ENCODE results near the gene TRIM3. TPM values are rescaled to one million over a fixed set of nuclear protein-coding genes. Genes with fewer than 3 reads are reported as not detected.

The TRIM3 gene
- total RNA-seq, 1 experiment from 2014 or later = 20.3 TPM

DNA sequence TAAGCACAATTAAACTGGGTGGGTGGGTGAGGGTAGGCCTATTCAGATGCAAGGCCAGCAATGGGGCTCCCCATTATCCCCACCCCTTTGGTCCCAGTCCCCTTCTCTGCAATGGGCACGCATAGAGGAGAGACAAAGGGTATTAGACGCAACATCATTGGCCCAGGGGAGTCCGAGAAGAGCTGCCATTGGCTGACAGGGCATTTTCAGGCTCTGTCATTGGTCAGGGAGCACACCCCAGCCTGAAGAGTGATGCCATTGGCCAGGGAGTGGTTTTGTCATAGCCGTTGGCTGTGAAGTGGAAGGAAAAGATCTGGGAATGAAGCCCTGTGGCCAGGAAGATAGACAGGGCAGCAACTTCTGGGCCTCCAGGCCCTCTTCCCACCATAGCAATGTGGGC lies 2.8 kb upstream of the TRIM3 start:
- H3K9me2 ChIP-seq (replicated peaks; ENCODE audit: low read length) = no peaks in the 10 kb centered on the region
- H3K36me3 ChIP-seq (ENCODE audit: low read depth, low read length) = peaks cover 15% of the 10 kb centered on the region; the same call in 1 of the 2 replicates
- H3K27me3 ChIP-seq (ENCODE audit: low read length) = no peaks in the 10 kb centered on the region
- ChIA-PET CTCF (interaction anchor here (1.8 kb wide), 1 partner anchor 97 kb away, joined by 4 read pairs; no protein-coding TSS in a partner anchor), POLR2A (ENCODE audit: unreplicated experiment) (no interaction called here)
- H3K27ac ChIP-seq (ENCODE audit: low read length) = no peak overlapping the region
- H3K4me2 ChIP-seq (ENCODE audit: low read length) = no peak overlapping the region
- H3F3A ChIP-seq (ENCODE audit: low read length, unreplicated experiment) = no peaks in the 10 kb centered on the region
- H3K9ac ChIP-seq (ENCODE audit: low read length) = no peak overlapping the region
- ATAC-seq (no peak), DNase-seq (no peak)
- H3K9me3 ChIP-seq (ENCODE audit: low read length) = no peaks in the 10 kb centered on the region
- no peaks in the 10 kb centered on the region for H4K20me1 ChIP-seq (ENCODE audit: low read length)
- peaks cover 34% of the 10 kb centered on the region for H3K4me1 ChIP-seq (ENCODE audit: insufficient read depth, low read length)
- no peak overlapping the region for H2AFZ ChIP-seq (ENCODE audit: low read length)
- no peak for TF ChIP-seq EZH2phosphoT487 (IDR thresholded peaks at IDR 0.05; ENCODE audit: borderline replicate concordance, low read length)
- TF ChIP-seq EZH2 (IDR thresholded peaks at IDR 0.05; ENCODE audit: low read length, unreplicated experiment) = no peak
- TF ChIP-seq, protein P1, sequence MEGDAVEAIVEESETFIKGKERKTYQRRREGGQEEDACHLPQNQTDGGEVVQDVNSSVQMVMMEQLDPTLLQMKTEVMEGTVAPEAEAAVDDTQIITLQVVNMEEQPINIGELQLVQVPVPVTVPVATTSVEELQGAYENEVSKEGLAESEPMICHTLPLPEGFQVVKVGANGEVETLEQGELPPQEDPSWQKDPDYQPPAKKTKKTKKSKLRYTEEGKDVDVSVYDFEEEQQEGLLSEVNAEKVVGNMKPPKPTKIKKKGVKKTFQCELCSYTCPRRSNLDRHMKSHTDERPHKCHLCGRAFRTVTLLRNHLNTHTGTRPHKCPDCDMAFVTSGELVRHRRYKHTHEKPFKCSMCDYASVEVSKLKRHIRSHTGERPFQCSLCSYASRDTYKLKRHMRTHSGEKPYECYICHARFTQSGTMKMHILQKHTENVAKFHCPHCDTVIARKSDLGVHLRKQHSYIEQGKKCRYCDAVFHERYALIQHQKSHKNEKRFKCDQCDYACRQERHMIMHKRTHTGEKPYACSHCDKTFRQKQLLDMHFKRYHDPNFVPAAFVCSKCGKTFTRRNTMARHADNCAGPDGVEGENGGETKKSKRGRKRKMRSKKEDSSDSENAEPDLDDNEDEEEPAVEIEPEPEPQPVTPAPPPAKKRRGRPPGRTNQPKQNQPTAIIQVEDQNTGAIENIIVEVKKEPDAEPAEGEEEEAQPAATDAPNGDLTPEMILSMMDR (conservative IDR thresholded peaks at IDR 0.05; ENCODE audit: low read depth, low read length) = no peak
- H3K79me2 ChIP-seq (ENCODE audit: low read length) = peaks cover 27% of the 10 kb centered on the region
- intact Hi-C loops (cut with micrococcal nuclease) = loop anchor here (1.0 kb wide), 1 partner anchor 29 kb away; no protein-coding TSS in a partner anchor
- no TSS peak for BruUV-seq (replicated peaks)
- H3K4me3 ChIP-seq (ENCODE audit: low read length) = no peak overlapping the region

DNA sequence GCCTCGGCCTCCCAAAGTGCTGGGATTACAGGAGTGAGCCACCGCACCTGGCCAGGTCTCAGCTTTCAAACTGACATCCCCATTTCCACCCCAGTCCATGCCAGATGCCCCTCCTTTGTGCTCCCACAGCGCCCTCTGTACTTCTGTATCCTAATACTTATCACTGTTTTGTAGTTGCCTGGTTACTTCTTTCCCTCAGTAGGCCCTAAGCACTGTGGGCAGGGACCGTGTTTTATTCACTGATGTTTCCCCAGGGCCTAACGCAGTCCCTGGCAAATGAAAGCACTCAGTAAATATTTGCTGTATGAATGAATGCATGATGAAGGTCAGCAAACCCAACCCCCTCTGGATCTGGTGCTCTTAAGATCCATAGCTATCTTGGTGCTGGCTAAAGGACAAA lies 2.2 kb upstream of the TRIM3 start:
- peak; percentile 48 for DNase-seq
- Histone ChIP-seq H3K9me2 (replicated peaks; ENCODE audit: low read length) (no peaks in the 10 kb centered on the region), H3K9me3 (ENCODE audit: low read length) (no peaks in the 10 kb centered on the region), H3F3A (ENCODE audit: low read length, unreplicated experiment) (no peaks in the 10 kb centered on the region), H3K79me2 (ENCODE audit: low read length) (peaks cover 21% of the 10 kb centered on the region), H3K4me1 (ENCODE audit: insufficient read depth, low read length) (peaks cover 34% of the 10 kb centered on the region), H3K9ac (ENCODE audit: low read length) (no peak overlapping the region), H3K27ac (ENCODE audit: low read length) (no peak overlapping the region), H2AFZ (ENCODE audit: low read length) (no peak overlapping the region), H3K36me3 (ENCODE audit: low read depth, low read length) (peaks cover 15% of the 10 kb centered on the region; the same call in 1 of the 2 replicates), H3K4me2 (ENCODE audit: low read length) (no peak overlapping the region), H3K4me3 (ENCODE audit: low read length) (no peak overlapping the region), H3K27me3 (ENCODE audit: low read length) (no peaks in the 10 kb centered on the region), H4K20me1 (ENCODE audit: low read length) (no peaks in the 10 kb centered on the region)
- ATAC-seq = peak; percentile 23
- CTCF ChIA-PET = interaction anchor here (1.8 kb wide), 1 partner anchor 97 kb away, joined by 4 read pairs; no protein-coding TSS in a partner anchor
- intact Hi-C loops (cut with micrococcal nuclease) = loop anchor here (1.0 to 2.0 kb wide), 2 partner anchors 29 to 85 kb away; partner anchors contain the start of gene SMPD1
- POLR2A ChIA-PET (ENCODE audit: unreplicated experiment) = interaction anchor here (0.7 kb wide), 1 partner anchor 56 kb away, joined by 20 read pairs; no protein-coding TSS in a partner anchor
- BruUV-seq (replicated peaks) = no TSS peak
- TF ChIP-seq, protein P1 (conservative IDR thresholded peaks at IDR 0.05; ENCODE audit: low read depth, low read length) = peak; percentile 32; the same call in 1 of the 2 replicates
- TF ChIP-seq EZH2 (IDR thresholded peaks at IDR 0.05; ENCODE audit: low read length, unreplicated experiment) (no peak), EZH2phosphoT487 (IDR thresholded peaks at IDR 0.05; ENCODE audit: borderline replicate concordance, low read length) (no peak)

All from PC-3 (cell line).